PFSK-1 (cell line): ENCODE data around the gene SPTA1.

Experiments used
- FOXP2 ChIP-seq: optimal IDR thresholded peaks from 2 replicates; pipeline ENCODE3; 2011; ENCODE audit warnings: borderline replicate concordance, control low read depth, inconsistent platforms; ENCODE audit not compliant: insufficient read depth; ENCODE audit errors: extremely low read length, extremely low read depth
- POLR2AphosphoS5 ChIP-seq: IDR thresholded peaks from 2 replicates; pipeline ENCODE4 v1.6.1; 2012; ENCODE audit warnings: low read depth, mild to moderate bottlenecking, control low read depth, low read length, moderate library complexity
- REST ChIP-seq, 2 experiments: IDR thresholded peaks; 2 replicates each; pipeline versions ENCODE4 v1.6.1 to v1.8.0; 2011 to 2012; ENCODE audit warnings: low read depth in 2 of 2, low read length in 2 of 2, control low read depth in 1 of 2, inconsistent platforms in 1 of 2, mild to moderate bottlenecking in 1 of 2, moderate library complexity in 1 of 2; ENCODE audit not compliant: insufficient read depth in 1 of 2
- SIN3A ChIP-seq: IDR thresholded peaks from 2 replicates; pipeline ENCODE4 v1.6.1; 2012; ENCODE audit warnings: mild to moderate bottlenecking, low read length, moderate library complexity, borderline replicate concordance; ENCODE audit not compliant: insufficient read depth
- TAF1 ChIP-seq: IDR thresholded peaks from 2 replicates; pipeline ENCODE4 v1.6.1; 2012; ENCODE audit warnings: low read length, control low read depth, borderline replicate concordance; ENCODE audit not compliant: insufficient read depth

SPTA1 gene

GRCh38 chr1:158654086-158654485 is 32.4 kb downstream of the SPTA1 start:
- no peak for TF ChIP-seq TAF1

- TF ChIP-seq TAF1 (no peak), SIN3A (no peak)
These were observed 33.7 kb downstream of the SPTA1 start for GRCh38 chr1:158652721-158653334.

- TF ChIP-seq REST (IDR thresholded peaks at IDR 0.05; ENCODE audit: insufficient read depth in 1 of 2, low read depth in 2 of 2, low read length in 2 of 2) (no peak), POLR2AphosphoS5 (no peak), TAF1 (no peak), SIN3A (no peak), FOXP2 (no peak)
These were observed 37.5 kb downstream of the SPTA1 start for GRCh38 chr1:158649052-158649451.

- no peak for TF ChIP-seq TAF1
- TF ChIP-seq SIN3A, result no peak
- no peak for TF ChIP-seq REST (IDR thresholded peaks at IDR 0.05; ENCODE audit: insufficient read depth in 1 of 2, low read depth in 2 of 2, low read length in 2 of 2)
- TF ChIP-seq POLR2AphosphoS5, result no peak
- no peak for TF ChIP-seq FOXP2
These were observed 40.0 kb downstream of the SPTA1 start for GRCh38 chr1:158646465-158646864.

DNA sequence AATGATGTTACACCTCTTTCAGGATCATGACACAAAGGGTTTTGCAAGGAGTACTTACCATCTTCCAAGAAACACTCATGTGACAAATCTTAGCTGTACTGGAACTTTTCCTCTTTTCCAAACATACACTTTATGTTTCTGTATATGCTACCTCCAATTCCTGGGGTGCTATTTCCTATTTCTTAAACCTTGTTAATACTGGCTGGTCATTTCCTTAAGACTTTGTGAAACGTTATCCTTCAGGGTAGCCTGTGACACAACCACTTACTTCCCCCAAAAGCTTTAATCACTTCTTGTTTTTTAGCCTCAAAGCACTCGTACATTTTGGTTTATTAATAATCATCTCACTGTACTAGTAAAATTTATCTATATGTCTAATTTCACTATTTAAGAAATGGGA is 42.1 kb downstream of the SPTA1 start:
- TF ChIP-seq POLR2AphosphoS5, result no peak

DNA sequence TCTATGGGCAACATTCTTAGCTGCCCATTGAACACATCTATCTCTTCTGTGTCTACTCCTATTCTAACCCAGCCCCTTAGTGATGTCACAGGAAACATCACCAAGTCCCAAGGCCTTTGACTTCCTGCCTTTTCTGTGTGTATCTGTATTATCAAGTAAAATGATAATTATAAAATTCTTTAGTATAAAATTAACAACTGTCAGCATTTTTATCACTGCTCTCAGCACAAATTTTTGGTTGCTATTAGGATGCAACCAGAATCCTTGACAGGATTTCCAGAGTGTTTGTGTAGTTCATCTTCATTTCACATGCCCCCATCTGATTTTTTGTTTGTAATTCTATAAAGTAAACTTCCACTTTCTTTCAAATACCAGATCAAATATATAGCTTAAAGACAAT is 47.6 kb downstream of the SPTA1 start:
- TF ChIP-seq REST (IDR thresholded peaks at IDR 0.05; ENCODE audit: insufficient read depth in 1 of 2, low read depth in 2 of 2, low read length in 2 of 2) (no peak), FOXP2 (no peak), TAF1 (no peak), POLR2AphosphoS5 (no peak), SIN3A (no peak)

DNA sequence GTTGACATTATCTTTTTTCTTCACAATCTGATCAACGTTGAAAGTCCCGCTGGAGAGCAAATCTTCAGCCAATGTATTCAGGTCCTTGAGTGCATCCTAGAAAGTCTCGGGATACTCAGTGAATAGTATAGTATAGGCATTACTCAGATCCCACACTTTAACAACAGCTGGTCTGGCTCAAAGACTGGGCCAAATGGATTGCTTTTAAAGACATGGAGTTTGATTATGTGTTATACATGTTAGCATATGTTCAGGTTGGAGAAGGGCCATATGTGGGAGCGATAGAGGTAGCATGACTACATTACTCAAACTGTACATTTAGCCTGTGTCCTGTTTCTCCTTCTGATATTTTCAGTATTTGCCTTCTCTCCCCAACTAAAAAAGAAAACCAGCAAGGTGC is 48.4 kb downstream of the SPTA1 start:
- TF ChIP-seq REST (IDR thresholded peaks at IDR 0.05; ENCODE audit: insufficient read depth in 1 of 2, low read depth in 2 of 2, low read length in 2 of 2) (no peak), SIN3A (no peak), FOXP2 (no peak), POLR2AphosphoS5 (no peak), TAF1 (no peak)
